GM12878 (cell line): ENCODE data around the gene CAMK2G. TPM values are rescaled to one million over a fixed set of nuclear protein-coding genes. Genes with fewer than 3 reads are reported as not detected.

Experiments
- ATAC-seq: fragments of 200-7000 bp; cut with Tn5 transposase; 3 replicates; pipeline ENCODE4 v1.9.1; 2020; ENCODE audit warnings: mild to moderate bottlenecking, moderate library complexity
- BruUV-seq: library from RNA; stranded (reverse); fragments of 400-500 nt; replicated peaks from 2 replicates; lab custom pipeline; 2021; lab: Mats Ljungman, UMichigan
- CTCF ChIA-PET: fragments of 300-600 bp; sonication (Branson Sonifier 250); formaldehyde crosslinking; extraction: SDS; loops from one replicate; lab custom pipeline; 2021; ENCODE audit warnings: inconsistent platforms; lab: Yijun Ruan, JAX
- POLR2A ChIA-PET: fragments of 350-600 bp; formaldehyde crosslinking; extraction: SDS; loops from one replicate; lab custom pipeline; 2021; ENCODE audit warnings: inconsistent platforms; lab: Charles Lee
- RAD21 ChIA-PET: fragments of 300-600 bp; sonication (Branson Sonifier 250); formaldehyde crosslinking; loops from one replicate; lab custom pipeline; 2023; ENCODE audit warnings: antibody characterized with exemption; ENCODE audit not compliant: unreplicated experiment; lab: Charles Lee
- SMC1A ChIA-PET: fragments of 300-600 bp; sonication (Branson Sonifier 250); formaldehyde crosslinking; loops from one replicate; lab custom pipeline; 2023; ENCODE audit not compliant: unreplicated experiment, uncharacterized antibody; lab: Charles Lee
- DNase-seq: peaks from one replicate; pipeline ENCODE4 v3.0.0-alpha.2; 2011; ENCODE audit warnings: low read depth, low spot score
- FAIRE-seq: peaks from 3 replicates; lab custom pipeline; 2011; peaks lifted over from hg19 to GRCh38; lab: Jason Lieb, UNC
- H2AFZ ChIP-seq: 2 replicates; pipeline ENCODE4 v1.6.0; 2011; ENCODE audit warnings: low read depth, low read length, control low read depth; ENCODE audit not compliant: control insufficient read depth
- H3K27ac ChIP-seq: 2 replicates; pipeline ENCODE4 v1.5.1; 2011; ENCODE audit warnings: control low read depth; ENCODE audit not compliant: control insufficient read depth, insufficient read depth
- H3K27me3 ChIP-seq, 2 experiments: replicated peaks in 1 of 2; 2 replicates each; pipeline versions ENCODE4 v1.6.0 to v1.6.1; 2011; ENCODE audit warnings: low read length in 1 of 2; ENCODE audit not compliant: control insufficient read depth in 2 of 2, insufficient read depth in 2 of 2
- H3K36me3 ChIP-seq, 2 experiments: 2 replicates each; pipeline ENCODE4 v1.5.1; 2011; ENCODE audit warnings: low read length in 1 of 2; ENCODE audit not compliant: control insufficient read depth in 2 of 2, insufficient read depth in 2 of 2
- H3K4me1 ChIP-seq: 2 replicates; pipeline ENCODE4 v1.6.1; 2011; ENCODE audit warnings: mild to moderate bottlenecking, low read length, moderate library complexity, mixed read lengths; ENCODE audit not compliant: control insufficient read depth, insufficient read depth
- H3K4me2 ChIP-seq: 2 replicates; pipeline ENCODE4 v1.6.0; 2011; ENCODE audit warnings: control low read depth; ENCODE audit not compliant: control insufficient read depth, insufficient read depth
- H3K4me3 ChIP-seq: fragments of 200-600 bp; sonication (generic); 2 replicates; pipeline ENCODE4 v1.5.1; 2016
- H3K79me2 ChIP-seq: 2 replicates; pipeline ENCODE4 v1.6.0; 2011; ENCODE audit warnings: low read length; ENCODE audit not compliant: control insufficient read depth, insufficient read depth
- H3K9ac ChIP-seq: 2 replicates; pipeline ENCODE4 v1.8.0; 2011; ENCODE audit warnings: low read length, control low read depth, mixed read lengths; ENCODE audit not compliant: control insufficient read depth, insufficient read depth
- H3K9me3 ChIP-seq: replicated peaks from 3 replicates; pipeline ENCODE4 v1.5.1; 2011; ENCODE audit warnings: mild to moderate bottlenecking, low read length; ENCODE audit not compliant: control insufficient read depth, insufficient read depth
- H4K20me1 ChIP-seq: 2 replicates; pipeline ENCODE4 v1.6.0; 2011; ENCODE audit not compliant: control insufficient read depth, insufficient read depth
- BMI1 ChIP-seq: fragments of 450-650 bp; IDR thresholded peaks from 2 replicates; pipeline ENCODE4 v1.6.1; 2016; ENCODE audit warnings: mild to moderate bottlenecking, moderate library complexity, borderline replicate concordance
- CTCF ChIP-seq, 3 experiments: IDR thresholded peaks in 2 of 3; conservative IDR thresholded peaks in 1 of 3; 2 replicates each; pipeline ENCODE4 v1.5.1; 2011; ENCODE audit warnings: low read depth in 3 of 3, low read length in 3 of 3, mild to moderate bottlenecking in 3 of 3, control low read depth in 2 of 3, moderate library complexity in 2 of 3, inconsistent platforms in 1 of 3, mixed read lengths in 1 of 3; ENCODE audit not compliant: control insufficient read depth in 2 of 3, insufficient read depth in 1 of 3; ENCODE audit errors: extremely low read depth in 1 of 3
- IRF4 ChIP-seq: IDR thresholded peaks from 2 replicates; pipeline ENCODE4 v1.6.1; 2011; ENCODE audit warnings: low read depth, low read length
- KAT2A ChIP-seq: conservative IDR thresholded peaks from 2 replicates; pipeline ENCODE4 v1.6.1; 2011; ENCODE audit warnings: low read depth, low read length; ENCODE audit not compliant: control insufficient read depth
- MTA2 ChIP-seq: fragments of 450-650 bp; IDR thresholded peaks from 2 replicates; pipeline ENCODE4 v1.6.1; 2016; ENCODE audit warnings: low read depth, mild to moderate bottlenecking, moderate library complexity
- NFYB ChIP-seq: IDR thresholded peaks from 2 replicates; pipeline ENCODE4 v1.6.1; 2011; ENCODE audit warnings: low read depth, mild to moderate bottlenecking, low read length, improper control_type of control experiment, moderate library complexity; ENCODE audit not compliant: insufficient read depth
- ZNF384 ChIP-seq: IDR thresholded peaks from 2 replicates; pipeline ENCODE4 v1.6.1; 2012; ENCODE audit warnings: low read depth, mild to moderate bottlenecking, low read length, improper control_type of control experiment, borderline replicate concordance
- WGBS: methylation state at CpG from one replicate; pipeline ENCODE4 v1.1.6; 2016; ENCODE audit warnings: low lambda C conversion rate; ENCODE audit not compliant: insufficient replicate concordance, insufficient coverage; ENCODE audit errors: missing lambda C conversion rate; 5-methylcytosine and 5-hydroxymethylcytosine counted together
- in situ Hi-C: fragments of 300-500 bp; cut with MboI; formaldehyde crosslinking; loops from 9 replicates; pipeline ENCODE4 v1.14.3; 2018; ENCODE audit warnings: mixed read lengths
- intact Hi-C: fragments of 100-400 bp; cut with micrococcal nuclease; formaldehyde crosslinking; loops from one replicate; pipeline ENCODE4 v1.14.2; 2022; ENCODE audit not compliant: unreplicated experiment
- polyA plus RNA-seq, 11 experiments: library from polyadenylated mRNA; depleted of rRNA in 4 of 11; unstranded in 6 of 11; stranded (reverse) in 5 of 11; fragments of >200 nt; fragmentation: Nextera tagmentation in 4 of 11; fragmentation: Illumina TruSeq in 1 of 11; extraction: Ambion mirVana in 4 of 11; extraction: Trizol in 1 of 11; gene quantifications; 1 replicate in 1 of 11; 2 replicates in 10 of 11; pipeline versions ENCODE4 v1.2.1 to v1.2.3, GENCODE V29; 2011 to 2016; ENCODE audit warnings: inconsistent platforms in 2 of 11, missing spikeins in 2 of 11, low read depth in 1 of 11
- total RNA-seq, 4 experiments: library from RNA; depleted of rRNA in 3 of 4; stranded (reverse); fragments of >200 nt in 3 of 4; fragmentation: Illumina TruSeq in 1 of 4; extraction: Trizol in 1 of 4; gene quantifications; 2 replicates each; pipeline versions ENCODE4 v1.2.1 to v1.2.3, GENCODE V29; 2013 to 2021

CAMK2G gene
- total and polyA plus RNA-seq, 10 of the 15 experiments (the other 5 are each of a cell fraction or from before 2014, with no cell fraction given): 5.5 to 24.3 (median 16.9) TPM

- SMC1A ChIA-PET: interaction anchor here (0.7 to 27.4 kb wide), 37 partner anchors 7 to 348 kb away, joined by 3 to 1048 read pairs (median 5); partner anchors contain the start of genes CAMK2G and PLAU
- in situ Hi-C loops: loop anchor here (10.0 to 25.0 kb wide), 3 partner anchors 201 to 1348 kb away; partner anchors contain the start of gene COMTD1
- H3K27ac ChIP-seq: no peak overlapping the region
- TF ChIP-seq ZNF384 (no peak), CTCF (IDR thresholded peaks at IDR 0.05 in 2 of 3, conservative IDR thresholded peaks at IDR 0.05 in 1 of 3; ENCODE audit: control insufficient read depth in 2 of 3, extremely low read depth in 1 of 3, insufficient read depth in 1 of 3, low read depth in 3 of 3, low read length in 3 of 3) (no peak), KAT2A (no peak), MTA2 (no peak), BMI1 (no peak), IRF4 (no peak), NFYB (no peak)
- TF ChIP-seq, all 136 proteins: peak for 0
- ChIA-PET POLR2A (interaction anchor here (1.0 to 6.9 kb wide), 6 partner anchors 13 to 194 kb away, joined by 3 to 32 read pairs (median 4); partner anchors contain the start of gene PLAU), RAD21 (interaction anchor here (0.6 to 21.4 kb wide), 36 partner anchors 7 to 357 kb away, joined by 3 to 616 read pairs (median 5); partner anchors contain the start of gene PLAU), CTCF (interaction anchor here (0.6 to 19.8 kb wide), 47 partner anchors 8 to 1216 kb away, joined by 3 to 930 read pairs (median 4); partner anchors contain the start of genes PLAU, SEC24C and USP54)
- peak; percentile 5; the same call in 2 of the 3 replicates for ATAC-seq
- Histone ChIP-seq H3K79me2 (no peaks in the 10 kb centered on the region), H3K9me3 (no peaks in the 10 kb centered on the region), H3K36me3 (no peaks in the 10 kb centered on the region), H3K27me3 (no peaks in the 10 kb centered on the region), H3K9ac (no peak overlapping the region), H2AFZ (no peak overlapping the region), H3K4me1 (peaks cover 6% of the 10 kb centered on the region), H3K4me3 (no peak overlapping the region), H4K20me1 (no peaks in the 10 kb centered on the region), H3K4me2 (no peak overlapping the region)
- intact Hi-C loops: loop anchor here (1.0 to 5.0 kb wide), 7 partner anchors 24 to 1346 kb away; partner anchors contain the start of gene PLAU
- 84% methylated on average over 4 of the region's 4 CpGs for WGBS
- DNase-seq: no peak
- no TSS peak for BruUV-seq
- no peak for FAIRE-seq
Observed at GRCh38 chr10:73886661-73887293, 12.4 kb upstream of the CAMK2G start.
